Measurements from ENCODE around the gene UTS2R. TPM values are rescaled to one million over a fixed set of nuclear protein-coding genes. Genes with fewer than 3 reads are reported as not detected.

UTS2R gene
- total and polyA plus RNA-seq, 8 donors, result not detected

GRCh38 chr17:82396601-82397435, 25.3 kb downstream of the UTS2R start:
- TF ChIP-seq POLR2A (IDR thresholded peaks at IDR 0.05), result no peak
- no peak for TF ChIP-seq POLR2AphosphoS5 (IDR thresholded peaks at IDR 0.05)
- TF ChIP-seq EP300 (IDR thresholded peaks at IDR 0.05), result no peak
- TF ChIP-seq CTCF (IDR thresholded peaks at IDR 0.05), result no peak
- WGBS, 5 donors, result 74 to 82% (median 79%) methylated on average over 14 to 19 of the region's 19 CpGs
- no peak for DNase-seq
- H3K36me3 ChIP-seq, result peaks cover 3 to 80% (median 60%) of the 10 kb centered on the region in 4 donors
- no peaks in the 10 kb centered on the region for H3K9me3 ChIP-seq
- no peak overlapping the region for H3K4me3 ChIP-seq
- H3K27ac ChIP-seq, result no peak overlapping the region
- H3K27me3 ChIP-seq, result no peaks in the 10 kb centered on the region
- intact Hi-C loops (cut with DNase I; ENCODE audit: low total_unique reads), result no loop called here
- peaks cover 0 to 24% (median 12%) of the 10 kb centered on the region in 4 donors for H3K4me1 ChIP-seq

GRCh38 chr17:82397449-82398335, 26.1 kb downstream of the UTS2R start:
- no peak for DNase-seq
- intact Hi-C loops (cut with DNase I; ENCODE audit: low total_unique reads), result no loop called here
- no peak for TF ChIP-seq POLR2A (IDR thresholded peaks at IDR 0.05)
- no peak for TF ChIP-seq CTCF (IDR thresholded peaks at IDR 0.05)
- TF ChIP-seq POLR2AphosphoS5 (IDR thresholded peaks at IDR 0.05), result no peak
- no peak for TF ChIP-seq EP300 (IDR thresholded peaks at IDR 0.05)
- no peaks in the 10 kb centered on the region for H3K9me3 ChIP-seq
- 82 to 85% (median 83%) methylated on average over 27 to 38 of the region's 38 CpGs for WGBS, 5 donors
- H3K27me3 ChIP-seq, result no peaks in the 10 kb centered on the region
- peaks cover 0 to 80% (median 60%) of the 10 kb centered on the region in 4 donors for H3K36me3 ChIP-seq
- H3K27ac ChIP-seq, result no peak overlapping the region
- H3K4me1 ChIP-seq, result peaks cover 0 to 24% (median 12%) of the 10 kb centered on the region in 4 donors
- H3K4me3 ChIP-seq, result no peak overlapping the region

- Histone ChIP-seq H3K4me1 (peaks cover 0 to 24% (median 12%) of the 10 kb centered on the region in 4 donors), H3K27me3 (no peaks in the 10 kb centered on the region), H3K27ac (no peak overlapping the region), H3K36me3 (peaks cover 12 to 80% (median 60%) of the 10 kb centered on the region in 4 donors), H3K9me3 (no peaks in the 10 kb centered on the region), H3K4me3 (no peak overlapping the region)
- intact Hi-C loops (cut with DNase I; ENCODE audit: low total_unique reads), result no loop called here
- TF ChIP-seq POLR2A (IDR thresholded peaks at IDR 0.05), result no peak
- TF ChIP-seq CTCF (IDR thresholded peaks at IDR 0.05), result no peak
- no peak for TF ChIP-seq EP300 (IDR thresholded peaks at IDR 0.05)
- no peak for TF ChIP-seq POLR2AphosphoS5 (IDR thresholded peaks at IDR 0.05)
- WGBS, 5 donors, result 55 to 88% (median 78%) methylated on average over 13 of the region's 13 CpGs
- DNase-seq, result no peak
Observed at GRCh38 chr17:82399041-82399441, 27.5 kb downstream of the UTS2R start.

GRCh38 chr17:82399601-82400101, 28.1 kb downstream of the UTS2R start:
- H3K36me3 ChIP-seq, result peaks cover 12 to 80% (median 59%) of the 10 kb centered on the region in 4 donors
- 84 to 90% (median 86%) methylated on average over 17 to 18 of the region's 18 CpGs for WGBS, 5 donors
- peaks cover 0 to 24% (median 12%) of the 10 kb centered on the region in 4 donors for H3K4me1 ChIP-seq
- no peaks in the 10 kb centered on the region for H3K9me3 ChIP-seq
- DNase-seq, result no peak
- H3K27me3 ChIP-seq, result no peaks in the 10 kb centered on the region
- no peak overlapping the region for H3K27ac ChIP-seq
- TF ChIP-seq POLR2A (IDR thresholded peaks at IDR 0.05) (no peak), POLR2AphosphoS5 (IDR thresholded peaks at IDR 0.05) (no peak), EP300 (IDR thresholded peaks at IDR 0.05) (no peak), CTCF (IDR thresholded peaks at IDR 0.05) (no peak)
- H3K4me3 ChIP-seq, result no peak overlapping the region
- intact Hi-C loops (cut with DNase I; ENCODE audit: low total_unique reads), result no loop called here

All from stomach (tissue), 9 donors.